IMR-90 (cell line): ENCODE data around the gene ADGRL1. TPM values are rescaled to one million over a fixed set of nuclear protein-coding genes. Genes with fewer than 3 reads are reported as not detected.

Experiments used
- polyA plus RNA-seq, 3 experiments: library from polyadenylated mRNA; depleted of rRNA; stranded (reverse); fragments of >200 nt; gene quantifications; 2 replicates each; pipeline ENCODE4 v1.2.3, GENCODE V29; 2012; ENCODE audit warnings: low replicate concordance in 1 of 3
- total RNA-seq: library from RNA; depleted of rRNA; stranded (reverse); fragments of >200 nt; gene quantifications from 2 replicates; pipeline ENCODE4 v1.2.3, GENCODE V29; 2012
- TF ChIP-seq, protein P1 (sequence below): conservative IDR thresholded peaks from 2 replicates; pipeline ENCODE4 v1.5.1; 2012; ENCODE audit warnings: mild to moderate bottlenecking, low read depth, low read length, improper control_type of control experiment

The ADGRL1 gene
- total and polyA plus RNA-seq, 2 of the 4 experiments (the other 2 are of a cell fraction), result 0.72 to 2.2 TPM

DNA sequence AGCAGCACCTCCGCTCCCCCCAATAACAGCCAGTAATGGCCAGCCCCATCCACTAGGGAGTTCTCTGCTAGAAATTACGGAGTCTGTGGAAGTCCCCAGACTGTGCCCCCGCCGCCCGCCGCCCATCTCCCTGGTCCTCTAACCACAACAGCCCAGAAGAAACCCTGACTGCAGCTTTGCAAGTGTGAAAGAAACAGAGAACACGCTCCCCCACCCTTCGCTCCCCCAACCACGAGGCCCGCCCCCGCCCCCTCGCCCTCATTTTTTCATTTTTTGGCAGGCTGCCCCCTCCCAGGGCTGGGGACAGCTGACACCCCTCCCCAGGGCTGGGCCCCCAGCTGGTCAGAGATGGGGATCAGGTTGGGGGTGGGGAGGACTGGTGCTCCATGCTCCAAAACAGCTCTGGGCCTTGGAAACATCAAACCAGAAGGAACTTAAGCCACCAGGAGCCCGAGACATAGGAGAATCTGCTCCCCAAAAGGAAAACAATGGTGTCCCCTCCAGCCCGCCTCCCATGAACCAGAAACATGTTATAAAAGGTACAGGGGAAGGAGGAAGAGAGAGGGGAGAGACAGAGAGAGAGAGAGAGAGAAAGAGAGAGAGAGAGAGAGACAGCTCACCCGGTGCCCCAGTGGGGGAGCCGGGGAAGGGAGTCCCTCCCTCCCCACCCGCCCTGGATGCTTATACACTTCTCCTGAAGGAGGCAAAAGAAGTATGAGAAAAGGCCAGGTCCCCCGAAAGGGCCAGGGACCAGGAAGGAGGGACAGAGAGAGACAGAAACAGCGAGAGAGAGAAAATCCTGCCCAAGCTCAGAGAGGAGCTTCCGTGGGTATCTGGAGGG lies 39.8 kb downstream of the ADGRL1 start (continued):
- TF ChIP-seq, protein P1, sequence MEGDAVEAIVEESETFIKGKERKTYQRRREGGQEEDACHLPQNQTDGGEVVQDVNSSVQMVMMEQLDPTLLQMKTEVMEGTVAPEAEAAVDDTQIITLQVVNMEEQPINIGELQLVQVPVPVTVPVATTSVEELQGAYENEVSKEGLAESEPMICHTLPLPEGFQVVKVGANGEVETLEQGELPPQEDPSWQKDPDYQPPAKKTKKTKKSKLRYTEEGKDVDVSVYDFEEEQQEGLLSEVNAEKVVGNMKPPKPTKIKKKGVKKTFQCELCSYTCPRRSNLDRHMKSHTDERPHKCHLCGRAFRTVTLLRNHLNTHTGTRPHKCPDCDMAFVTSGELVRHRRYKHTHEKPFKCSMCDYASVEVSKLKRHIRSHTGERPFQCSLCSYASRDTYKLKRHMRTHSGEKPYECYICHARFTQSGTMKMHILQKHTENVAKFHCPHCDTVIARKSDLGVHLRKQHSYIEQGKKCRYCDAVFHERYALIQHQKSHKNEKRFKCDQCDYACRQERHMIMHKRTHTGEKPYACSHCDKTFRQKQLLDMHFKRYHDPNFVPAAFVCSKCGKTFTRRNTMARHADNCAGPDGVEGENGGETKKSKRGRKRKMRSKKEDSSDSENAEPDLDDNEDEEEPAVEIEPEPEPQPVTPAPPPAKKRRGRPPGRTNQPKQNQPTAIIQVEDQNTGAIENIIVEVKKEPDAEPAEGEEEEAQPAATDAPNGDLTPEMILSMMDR, result no peak
